MM.1S (cell line): ENCODE results near the gene INTS13.

Experiments
- DNase-seq: peaks from one replicate; pipeline ENCODE4 v3.0.0-alpha.2; 2015
- H2AFZ ChIP-seq: fragments of 300-600 bp; sonication (generic); 2 replicates; pipeline ENCODE4 v1.6.0; 2016; ENCODE audit warnings: antibody characterized with exemption, low read length
- H3F3A ChIP-seq: fragments of 300-600 bp; sonication (generic); 2 replicates; pipeline ENCODE4 v1.6.1; 2016; ENCODE audit warnings: mild to moderate bottlenecking, antibody characterized with exemption, low read length, moderate library complexity, mixed read lengths; ENCODE audit not compliant: insufficient read depth
- H3K27ac ChIP-seq: fragments of 300-600 bp; sonication (generic); 2 replicates; pipeline ENCODE4 v1.5.1; 2016; ENCODE audit warnings: mild to moderate bottlenecking, low read length
- H3K27me3 ChIP-seq: fragments of 300-600 bp; sonication (generic); replicated peaks from 2 replicates; pipeline ENCODE4 v1.6.0; 2016; ENCODE audit warnings: low read length; ENCODE audit not compliant: insufficient read depth
- H3K36me3 ChIP-seq: fragments of 300-600 bp; sonication (generic); replicated peaks from 2 replicates; pipeline ENCODE4 v1.6.1; 2016; ENCODE audit warnings: mild to moderate bottlenecking, low read length, mixed read lengths; ENCODE audit not compliant: insufficient read depth
- H3K4me1 ChIP-seq: fragments of 300-600 bp; sonication (generic); 2 replicates; pipeline ENCODE4 v1.6.1; 2016; ENCODE audit warnings: low read length, mixed read lengths
- H3K4me2 ChIP-seq: fragments of 300-600 bp; sonication (generic); 2 replicates; pipeline ENCODE4 v1.6.0; 2016; ENCODE audit warnings: low read depth, low read length
- H3K4me3 ChIP-seq: fragments of 300-600 bp; sonication (generic); 2 replicates; pipeline ENCODE4 v1.5.1; 2016; ENCODE audit warnings: low read length, mixed read lengths
- H3K79me2 ChIP-seq: fragments of 300-600 bp; sonication (generic); 2 replicates; pipeline ENCODE4 v1.6.1; 2016; ENCODE audit warnings: mixed run types, low read length, mixed read lengths
- H3K9ac ChIP-seq: fragments of 300-600 bp; sonication (generic); 2 replicates; pipeline ENCODE4 v1.6.1; 2016; ENCODE audit warnings: low read length, mixed read lengths
- H3K9me2 ChIP-seq: fragments of 300-600 bp; sonication (generic); replicated peaks from 2 replicates; pipeline ENCODE4 v1.6.1; 2016; ENCODE audit warnings: mild to moderate bottlenecking, low read length, mixed read lengths; ENCODE audit not compliant: insufficient read depth
- H3K9me3 ChIP-seq: fragments of 300-600 bp; sonication (generic); replicated peaks from 2 replicates; pipeline ENCODE4 v1.6.1; 2016; ENCODE audit warnings: mild to moderate bottlenecking, low read length, mixed read lengths; ENCODE audit not compliant: insufficient read depth
- H4K20me1 ChIP-seq: fragments of 300-600 bp; sonication (generic); 2 replicates; pipeline ENCODE4 v1.6.1; 2016; ENCODE audit warnings: mild to moderate bottlenecking, low read length, moderate library complexity, mixed read lengths; ENCODE audit not compliant: insufficient read depth
- CTCF ChIP-seq: fragments of 300-600 bp; sonication (generic); IDR thresholded peaks from 2 replicates; pipeline ENCODE4 v1.5.1; 2016; ENCODE audit warnings: antibody characterized with exemption, low read length, mixed read lengths
- EZH2 ChIP-seq: fragments of 300-600 bp; sonication (generic); optimal IDR thresholded peaks from 2 replicates; pipeline ENCODE3; 2017; ENCODE audit warnings: low read depth, mild to moderate bottlenecking, antibody characterized with exemption, low read length, mixed read lengths
- EZH2phosphoT487 ChIP-seq: fragments of 300-600 bp; sonication (generic); IDR thresholded peaks from 2 replicates; pipeline ENCODE4 v1.6.1; 2018; ENCODE audit warnings: antibody characterized with exemption, low read length

The INTS13 gene

GRCh38 chr12:26890784-26891183, 47.0 kb downstream of the INTS13 start:
- H3K4me3 ChIP-seq = no peak overlapping the region
- no peaks in the 10 kb centered on the region for H3K79me2 ChIP-seq
- DNase-seq = no peak
- H3K9me3 ChIP-seq = no peaks in the 10 kb centered on the region
- no peak overlapping the region for H3K27ac ChIP-seq
- no peaks in the 10 kb centered on the region for H3K36me3 ChIP-seq
- no peak overlapping the region for H3K4me2 ChIP-seq
- peaks cover 3% of the 10 kb centered on the region; the same call in 1 of the 2 replicates for H3F3A ChIP-seq
- H3K27me3 ChIP-seq = no peaks in the 10 kb centered on the region
- H3K9ac ChIP-seq = no peak overlapping the region
- H4K20me1 ChIP-seq = no peaks in the 10 kb centered on the region
- no peaks in the 10 kb centered on the region for H3K9me2 ChIP-seq
- no peak overlapping the region for H2AFZ ChIP-seq
- no peaks in the 10 kb centered on the region for H3K4me1 ChIP-seq
- TF ChIP-seq EZH2 (no peak), EZH2phosphoT487 (no peak)

GRCh38 chr12:26884765-26885576, 52.8 kb downstream of the INTS13 start:
- Histone ChIP-seq H3K4me1 (peaks cover 3% of the 10 kb centered on the region; the same call in 1 of the 2 replicates), H3K36me3 (no peaks in the 10 kb centered on the region), H3K79me2 (no peaks in the 10 kb centered on the region), H3F3A (peaks cover 3% of the 10 kb centered on the region; the same call in 1 of the 2 replicates), H3K9me3 (no peaks in the 10 kb centered on the region), H3K4me2 (peak overlapping the region; percentile 89), H3K27ac (no peak overlapping the region), H2AFZ (peak overlapping the region; percentile 90), H4K20me1 (no peaks in the 10 kb centered on the region), H3K4me3 (peak overlapping the region; percentile 46; the same call in 1 of the 2 replicates), H3K27me3 (no peaks in the 10 kb centered on the region), H3K9me2 (no peaks in the 10 kb centered on the region), H3K9ac (peak overlapping the region; percentile 28; the same call in 1 of the 2 replicates)
- TF ChIP-seq EZH2phosphoT487 (no peak), EZH2 (no peak), CTCF (peak; percentile 97)
- DNase-seq = peak; percentile 90

GRCh38 chr12:26880625-26881024, 57.2 kb downstream of the INTS13 start:
- H3K9me2 ChIP-seq = no peaks in the 10 kb centered on the region
- no peak overlapping the region for H3K4me3 ChIP-seq
- H3K36me3 ChIP-seq = no peaks in the 10 kb centered on the region
- H3K79me2 ChIP-seq = no peaks in the 10 kb centered on the region
- no peaks in the 10 kb centered on the region for H4K20me1 ChIP-seq
- no peak for DNase-seq
- no peak overlapping the region for H3K27ac ChIP-seq
- no peaks in the 10 kb centered on the region for H3K9me3 ChIP-seq
- TF ChIP-seq EZH2phosphoT487 (no peak), EZH2 (no peak), CTCF (no peak)
- H3K4me2 ChIP-seq = no peak overlapping the region
- H3K4me1 ChIP-seq = peaks cover 16% of the 10 kb centered on the region
- no peak overlapping the region for H3K9ac ChIP-seq
- no peaks in the 10 kb centered on the region for H3K27me3 ChIP-seq
- no peak overlapping the region for H2AFZ ChIP-seq
- no peaks in the 10 kb centered on the region for H3F3A ChIP-seq
